GM18858 (cell line): ENCODE measurements around the gene KCNJ16.

Experiments used
- ATAC-seq: cut with Tn5 transposase; IDR thresholded peaks from one replicate; pipeline ENCODE4 v1.9.1; 2021; ENCODE audit not compliant: unreplicated experiment

Gene KCNJ16

DNA sequence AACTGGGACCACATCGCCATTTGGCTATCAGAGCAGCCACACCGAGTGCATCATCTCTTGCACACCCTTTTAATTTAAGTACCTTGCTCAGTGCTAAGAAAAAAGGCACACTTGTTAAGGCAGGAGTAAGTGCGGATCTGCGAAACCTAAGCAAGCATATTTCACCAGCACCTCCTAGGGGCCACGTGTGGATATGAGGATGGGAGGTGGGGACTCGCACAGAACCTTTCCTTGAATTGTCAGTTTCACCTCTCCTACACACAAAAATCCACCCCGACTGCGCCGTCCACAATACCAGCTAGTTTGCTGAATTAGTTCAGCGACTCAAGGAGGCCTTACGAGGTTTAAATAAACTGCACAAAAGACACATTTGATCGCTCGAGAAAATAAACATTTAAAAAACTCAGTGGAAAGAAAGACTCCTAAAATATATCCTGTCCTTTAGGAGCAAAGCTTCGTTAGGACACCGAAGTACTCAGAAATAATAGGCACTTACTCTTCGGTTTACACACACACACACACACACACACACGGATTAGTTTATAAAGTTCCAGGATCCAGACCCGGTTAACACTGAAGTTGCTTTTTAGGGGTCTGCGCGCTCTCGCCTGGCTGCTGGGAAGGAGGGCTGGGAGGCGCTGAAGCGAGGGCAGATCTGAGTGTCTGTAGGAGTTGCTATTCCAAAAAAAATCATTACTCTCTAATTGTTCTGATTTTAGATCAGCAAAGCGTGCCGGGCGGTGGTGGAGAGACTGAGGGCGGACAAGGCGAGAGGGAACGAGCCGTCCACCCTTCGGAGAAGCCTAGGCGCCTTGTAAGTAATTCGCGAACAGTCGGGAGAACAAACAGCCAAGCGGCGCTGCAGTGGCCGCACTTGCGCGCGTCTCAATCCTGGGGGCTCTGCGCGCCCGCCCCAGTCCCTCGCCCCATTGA, 93.3 kb downstream of the KCNJ16 start:
- no peak for ATAC-seq

DNA sequence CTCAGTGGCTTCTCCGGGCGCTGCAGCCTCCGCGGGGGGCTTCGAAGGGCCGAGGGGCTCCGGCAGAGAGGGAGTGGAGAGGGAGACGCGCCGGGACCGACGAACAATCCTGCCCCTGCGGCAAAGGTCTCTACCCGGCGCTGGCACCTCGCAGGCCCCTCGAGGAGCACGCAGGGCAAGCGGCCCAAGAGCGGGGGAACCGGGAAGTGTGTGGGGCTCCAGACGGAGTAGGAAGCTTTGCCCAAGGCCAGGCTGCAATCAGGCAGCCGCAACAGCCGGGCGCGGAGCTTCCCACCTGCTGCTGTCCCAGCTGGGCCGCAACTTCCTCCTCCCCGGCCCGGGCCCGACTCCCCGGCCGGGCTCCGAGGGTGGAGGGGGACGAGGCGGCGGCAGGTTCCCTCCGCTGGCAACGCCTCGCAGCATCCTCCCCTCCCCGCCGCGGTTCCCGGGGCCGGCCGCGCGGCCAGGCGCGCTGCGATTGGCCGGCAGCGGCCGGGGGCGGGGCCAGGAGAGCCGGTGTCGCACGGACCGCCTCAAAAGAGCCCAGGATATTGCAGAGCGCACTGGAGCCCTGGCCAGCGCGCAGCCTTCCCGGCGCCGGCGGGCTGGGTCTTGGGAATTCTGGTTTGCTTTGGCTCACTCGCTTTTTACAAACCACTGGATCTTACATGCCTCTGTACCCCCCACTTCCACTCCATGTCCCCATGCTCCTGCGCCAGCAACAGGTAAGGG, 94.1 kb downstream of the KCNJ16 start, which contains the start of gene KCNJ2:
TSS of gene KCNJ2 (plus strand) at position 556 of the 732 bp plus-strand sequence. CDS start 5,508 bp downstream, outside the sequence.
- peak; percentile 90 for ATAC-seq

DNA sequence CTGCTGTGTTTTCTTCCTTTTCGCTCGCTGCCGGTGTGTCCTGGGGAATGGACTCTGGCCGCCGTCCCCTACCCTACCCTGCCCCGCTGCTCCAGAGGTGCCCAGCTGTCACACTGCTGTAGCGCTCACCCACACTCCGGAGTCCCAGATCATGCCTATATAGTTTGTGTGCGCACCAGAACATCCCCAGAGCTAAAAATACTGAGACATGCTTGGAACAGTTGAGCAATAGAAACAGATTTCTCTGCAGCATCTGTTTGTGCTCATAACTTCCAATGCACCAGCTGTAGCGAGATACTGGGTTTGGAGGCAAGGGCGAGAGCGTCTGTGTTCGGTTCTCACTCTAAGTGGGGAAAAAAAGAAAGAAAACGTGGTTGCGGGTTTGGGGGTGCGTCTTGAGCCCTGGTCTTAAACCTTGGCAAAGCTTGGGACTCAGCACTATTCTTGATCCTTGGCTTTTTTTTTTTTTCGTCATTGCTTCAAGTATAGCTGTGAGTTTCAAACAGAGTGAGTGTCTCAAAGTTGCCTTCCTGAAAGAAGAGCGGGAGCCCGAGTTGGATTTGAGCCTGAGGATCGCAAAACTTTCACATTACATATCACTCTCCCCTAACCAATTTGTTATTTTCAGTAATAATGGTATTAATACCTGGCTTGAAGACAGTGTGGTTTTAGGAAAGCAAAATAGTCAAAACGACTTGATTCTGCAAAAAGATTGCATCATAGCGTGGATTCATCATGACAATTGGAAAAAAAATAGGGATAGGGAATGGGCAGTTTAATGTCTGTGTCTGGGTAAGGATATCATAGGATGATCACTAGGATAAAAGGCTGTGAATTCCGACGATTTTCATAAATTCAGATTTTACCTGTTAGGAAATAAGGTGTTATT, 94.9 kb downstream of the KCNJ16 start:
- ATAC-seq: no peak

DNA sequence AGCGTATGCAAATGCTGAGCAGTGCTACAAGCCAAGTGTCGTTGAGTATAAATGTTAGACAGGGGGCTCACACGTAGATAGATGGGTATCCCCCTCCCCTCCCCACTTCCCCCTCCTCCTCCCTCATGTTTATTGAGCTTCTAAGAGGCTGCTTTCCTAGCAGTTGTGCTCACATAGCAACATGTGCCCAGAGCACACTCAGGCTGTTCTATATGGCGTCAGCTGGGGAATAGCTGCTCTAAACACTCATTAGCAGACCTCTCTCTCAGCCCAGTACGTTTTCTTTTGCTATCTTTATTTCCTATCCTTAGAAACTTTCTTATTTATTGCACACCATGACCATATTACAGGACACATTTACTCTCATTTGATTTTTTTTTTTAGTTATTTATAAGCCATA, 96.1 kb downstream of the KCNJ16 start:
- no peak for ATAC-seq

DNA sequence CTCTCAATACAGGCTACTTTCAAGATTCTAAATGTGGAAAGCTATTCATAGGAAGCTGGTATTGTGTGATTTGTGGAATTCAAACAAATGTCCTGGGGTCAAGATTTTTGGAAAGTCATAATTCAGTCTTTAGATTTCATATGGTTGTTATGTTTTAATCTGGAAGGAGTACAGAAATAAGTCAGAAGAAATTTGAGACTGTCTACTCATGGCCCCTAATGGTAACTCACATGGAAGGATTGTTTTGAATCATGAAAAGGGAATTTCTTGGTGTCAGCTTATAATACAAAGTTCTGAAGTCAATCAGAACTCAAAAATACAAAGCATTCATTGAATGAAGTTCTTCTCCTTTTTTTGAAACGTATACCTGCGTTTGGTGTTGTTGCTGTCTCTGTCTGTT, 97.4 kb downstream of the KCNJ16 start:
- ATAC-seq: no peak

- ATAC-seq: no peak
These were observed 97.9 kb downstream of the KCNJ16 start for GRCh38 chr17:70172923-70173322.

DNA sequence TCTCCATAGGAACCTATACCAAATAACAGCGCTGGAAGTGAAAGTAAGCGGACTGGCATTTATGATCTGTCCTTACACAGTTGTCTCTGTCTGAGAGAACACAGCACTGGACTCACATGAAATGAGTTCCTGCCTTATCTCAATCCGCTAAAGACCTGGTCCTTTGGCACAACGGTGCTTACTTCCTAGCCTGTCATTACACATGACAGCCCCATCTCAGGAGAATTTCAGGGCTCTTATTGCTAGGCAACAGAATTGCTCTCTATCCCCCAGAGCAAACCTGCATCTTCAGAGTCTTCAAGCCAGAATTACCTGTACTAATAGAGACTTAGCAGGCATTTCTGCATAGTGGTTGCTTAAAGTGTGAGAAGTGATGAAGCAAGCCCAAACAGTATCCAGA, 98.7 kb downstream of the KCNJ16 start:
- no peak for ATAC-seq

- ATAC-seq: no peak
These were observed 106.4 kb downstream of the KCNJ16 start for GRCh38 chr17:70181376-70181775.

DNA sequence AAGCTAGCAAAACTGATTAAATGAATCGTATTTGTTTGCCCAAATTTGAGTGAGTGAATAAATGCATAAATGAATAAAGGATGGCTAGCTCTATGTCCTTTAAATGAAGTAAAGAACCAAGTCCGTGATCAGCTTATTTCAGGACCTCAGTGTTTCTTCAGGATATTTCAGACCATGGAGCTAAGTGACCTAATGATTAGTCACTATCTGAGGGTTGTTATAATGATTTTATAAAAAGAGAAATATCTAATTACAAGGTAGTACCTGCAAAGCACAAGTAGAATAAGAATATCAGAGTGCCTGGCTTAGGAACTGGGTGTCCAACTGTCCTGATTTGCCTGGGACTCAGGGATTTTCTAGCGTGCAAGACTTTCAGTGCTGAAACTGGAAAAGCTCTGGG, 106.8 kb downstream of the KCNJ16 start:
- ATAC-seq: no peak

GRCh38 chr17:70183508-70183907, 108.5 kb downstream of the KCNJ16 start:
- ATAC-seq: no peak

DNA sequence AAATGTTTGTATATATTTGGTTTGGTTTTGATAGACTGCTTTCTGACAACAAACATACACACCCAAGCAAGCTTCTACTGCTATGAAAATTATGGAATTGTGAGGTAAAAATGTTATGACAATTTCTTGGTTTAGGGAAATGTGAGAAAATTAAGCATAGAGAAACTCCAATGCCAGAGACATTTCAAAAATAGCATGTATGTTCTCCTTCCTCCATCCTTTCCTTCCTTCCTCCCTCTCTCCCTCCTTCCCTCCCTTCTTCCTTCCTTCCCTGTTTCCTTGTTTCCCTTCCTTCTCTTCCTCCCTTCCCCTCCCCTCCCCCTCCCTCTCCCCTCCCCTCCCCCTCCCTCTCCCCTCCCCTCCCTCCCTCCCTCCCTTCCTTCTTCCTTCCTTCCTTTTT, 109.2 kb downstream of the KCNJ16 start:
- no peak for ATAC-seq

- ATAC-seq: no peak
These were observed 109.7 kb downstream of the KCNJ16 start for GRCh38 chr17:70184770-70185169.
